HCT116 (cell line): ENCODE results near the gene ANKRD10. TPM values are rescaled to one million over a fixed set of nuclear protein-coding genes. Genes with fewer than 3 reads are reported as not detected.

ENCODE experiments used
- ATAC-seq: fragments of 200-7000 bp; cut with Tn5 transposase; 2 replicates; pipeline ENCODE4 v1.9.1; 2020; ENCODE audit warnings: mild to moderate bottlenecking, moderate library complexity
- BruUV-seq: library from RNA; stranded (reverse); fragments of 400-500 nt; replicated peaks from 2 replicates; lab custom pipeline; 2021; lab: Mats Ljungman, UMichigan
- CTCF ChIA-PET: fragments of 300-600 bp; sonication (Branson Sonifier 250); formaldehyde crosslinking; loops from one replicate; lab custom pipeline; 2021; ENCODE audit warnings: antibody characterized with exemption; lab: Charles Lee
- POLR2A ChIA-PET: fragments of 300-600, 350-600 bp; sonication (Branson Sonifier 250); formaldehyde crosslinking; loops from one replicate; lab custom pipeline; 2021; ENCODE audit warnings: antibody characterized with exemption; lab: Charles Lee
- RAD21 ChIA-PET, 2 experiments: fragments of 300-600 bp; sonication (Branson Sonifier 250); formaldehyde crosslinking; loops; one replicate each; lab custom pipeline; 2023; ENCODE audit warnings: low total read pairs in 2 of 2; ENCODE audit not compliant: uncharacterized antibody in 2 of 2, unreplicated experiment in 2 of 2, low non-redundant PET in 1 of 2; lab: Charles Lee
- DNase-seq: peaks from one replicate; pipeline ENCODE4 v3.0.0-alpha.2; 2010; ENCODE audit warnings: low read depth, low spot score
- H2AFZ ChIP-seq: fragments of 200-600 bp; shearing (Covaris generic), sonication (generic); 2 replicates; pipeline ENCODE4 v1.6.1; 2017; ENCODE audit warnings: low read depth, mixed run types, mixed read lengths, antibody characterized with exemption, low read length; ENCODE audit not compliant: poor library complexity, severe bottlenecking
- H3K27ac ChIP-seq: 2 replicates; pipeline ENCODE4 v1.5.1; 2012; ENCODE audit warnings: low read depth, low read length
- H3K27me3 ChIP-seq: fragments of 200-600 bp; sonication (generic); 2 replicates; pipeline ENCODE4 v1.6.1; 2016; ENCODE audit warnings: mixed run types, low read length, mixed read lengths; ENCODE audit not compliant: insufficient read depth
- H3K36me3 ChIP-seq, 2 experiments: fragments of 200-500 bp in 1 of 2; fragments of 200-600 bp in 1 of 2; sonication (Bioruptor generic) in 1 of 2; sonication (generic) in 1 of 2; 2 replicates each; pipeline versions ENCODE4 v1.5.1 to v1.6.1; 2014 to 2016; ENCODE audit warnings: low read length in 2 of 2, inconsistent platforms in 1 of 2, mixed read lengths in 1 of 2, mixed run types in 1 of 2; ENCODE audit not compliant: insufficient read depth in 2 of 2, control insufficient read depth in 1 of 2
- H3K4me1 ChIP-seq, 2 experiments: fragments of 200-600 bp in 1 of 2; sonication (generic) in 1 of 2; 2 replicates each; pipeline versions ENCODE4 v1.5.1 to v1.6.1; 2012 to 2017; ENCODE audit warnings: low read length in 2 of 2, inconsistent platforms in 1 of 2, mild to moderate bottlenecking in 1 of 2, mixed read lengths in 1 of 2, mixed run types in 1 of 2, moderate library complexity in 1 of 2; ENCODE audit not compliant: insufficient read depth in 2 of 2, control insufficient read depth in 1 of 2
- H3K4me2 ChIP-seq: fragments of 200-600 bp; sonication (generic); 2 replicates; pipeline ENCODE4 v1.6.1; 2017; ENCODE audit warnings: mixed run types, low read length, mixed read lengths
- H3K4me3 ChIP-seq, 2 experiments: fragments of 200-600 bp in 1 of 2; sonication (generic) in 1 of 2; replicated peaks in 1 of 2; 2 replicates each; pipeline ENCODE4 v1.5.1; 2011 to 2016; ENCODE audit warnings: low read length in 2 of 2, control low read depth in 1 of 2, low read depth in 1 of 2, mild to moderate bottlenecking in 1 of 2, mixed read lengths in 1 of 2, mixed run types in 1 of 2
- H3K79me2 ChIP-seq: fragments of 200-600 bp; sonication (generic); 2 replicates; pipeline ENCODE4 v1.6.1; 2017; ENCODE audit warnings: mild to moderate bottlenecking, mixed run types, low read length, moderate library complexity, mixed read lengths; ENCODE audit not compliant: insufficient read depth
- H3K9ac ChIP-seq: fragments of 200-600 bp; sonication (generic); 2 replicates; pipeline ENCODE4 v1.6.1; 2016; ENCODE audit warnings: low read length, mixed read lengths
- H3K9me2 ChIP-seq: fragments of 200-600 bp; sonication (generic), shearing (Covaris generic); 2 replicates; pipeline ENCODE4 v1.6.1; 2017; ENCODE audit warnings: mixed run types, mild to moderate bottlenecking, moderate library complexity; ENCODE audit not compliant: insufficient read depth
- H3K9me3 ChIP-seq, 2 experiments: fragments of 200-500 bp in 1 of 2; fragments of 200-600 bp in 1 of 2; sonication (Bioruptor generic) in 1 of 2; sonication (generic) in 1 of 2; 2 replicates each; pipeline ENCODE4 v1.6.1; 2014 to 2017; ENCODE audit warnings: low read length in 2 of 2, mixed read lengths in 2 of 2, inconsistent platforms in 1 of 2, low read depth in 1 of 2, mild to moderate bottlenecking in 1 of 2, mixed run types in 1 of 2, moderate library complexity in 1 of 2; ENCODE audit not compliant: control insufficient read depth in 1 of 2, insufficient read depth in 1 of 2
- H4K20me1 ChIP-seq: fragments of 200-600 bp; sonication (generic), shearing (Covaris generic); 2 replicates; pipeline ENCODE4 v1.6.1; 2017; ENCODE audit warnings: mixed run types, mild to moderate bottlenecking, moderate library complexity; ENCODE audit not compliant: insufficient read depth
- EGR1 ChIP-seq: IDR thresholded peaks from 2 replicates; pipeline ENCODE4 v1.6.1; 2012; ENCODE audit warnings: low read depth
- EZH2phosphoT487 ChIP-seq: fragments of 200-600 bp; IDR thresholded peaks from 2 replicates; pipeline ENCODE4 v1.6.1; 2018; ENCODE audit warnings: antibody characterized with exemption, borderline replicate concordance
- FOSL1 ChIP-seq: IDR thresholded peaks from 2 replicates; pipeline ENCODE4 v1.6.1; 2012; ENCODE audit warnings: low read depth
- POLR2AphosphoS5 ChIP-seq: IDR thresholded peaks from 2 replicates; pipeline ENCODE4 v1.6.1; 2011; ENCODE audit warnings: mild to moderate bottlenecking, low read depth, low read length, moderate library complexity
- SIN3A ChIP-seq: IDR thresholded peaks from 2 replicates; pipeline ENCODE4 v1.6.1; 2012; ENCODE audit warnings: low read depth
- YY1 ChIP-seq: IDR thresholded peaks from 2 replicates; pipeline ENCODE4 v1.6.1; 2011; ENCODE audit warnings: low read length, low read depth, moderate library complexity, mild to moderate bottlenecking; ENCODE audit not compliant: insufficient replicate concordance; ENCODE audit errors: extremely low read depth
- ZFX ChIP-seq: fragments of 450-650 bp; IDR thresholded peaks from 2 replicates; pipeline ENCODE4 v1.6.1; 2017
- intact Hi-C: fragments of 100-400 bp; cut with micrococcal nuclease; formaldehyde crosslinking; loops from 2 replicates; pipeline ENCODE4 v1.10.0; 2022
- total RNA-seq: library from RNA; stranded (reverse); gene quantifications from one replicate; pipeline ENCODE4 v1.2.1, GENCODE V29; 2021; ENCODE audit not compliant: unreplicated experiment

The ANKRD10 gene
- total RNA-seq, 1 experiment from 2014 or later, result 173 TPM

DNA sequence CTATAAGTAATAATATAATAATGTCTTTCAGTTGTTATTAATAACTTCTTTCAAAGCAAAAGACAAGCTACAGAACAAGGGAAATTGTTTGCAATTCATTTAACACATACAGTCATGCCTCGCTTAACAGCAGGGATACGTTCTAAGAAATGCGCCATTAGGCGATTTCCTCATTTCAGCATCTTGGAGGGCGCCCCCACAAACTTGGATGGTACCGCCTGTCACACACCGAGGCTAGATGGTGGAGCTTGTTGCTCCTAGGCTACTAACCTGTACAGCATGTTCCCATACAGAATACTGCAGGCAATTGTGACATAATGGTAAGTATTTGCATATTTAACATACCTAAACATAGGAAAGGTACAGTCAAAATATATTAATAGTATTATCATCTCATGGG is 8.2 kb upstream of the ANKRD10 start:
- TF ChIP-seq ZFX (no peak), EZH2phosphoT487 (no peak), EGR1 (no peak)
- no peak overlapping the region for H2AFZ ChIP-seq
- no peak overlapping the region for H3K4me3 ChIP-seq
- H3K36me3 ChIP-seq, result no peaks in the 10 kb centered on the region
- H3K4me2 ChIP-seq, result no peak overlapping the region
- no peaks in the 10 kb centered on the region for H3K79me2 ChIP-seq
- H3K27me3 ChIP-seq, result no peaks in the 10 kb centered on the region
- H3K9ac ChIP-seq, result no peak overlapping the region
- BruUV-seq, result no TSS peak
- H4K20me1 ChIP-seq, result no peaks in the 10 kb centered on the region
- intact Hi-C loops, result no loop called here
- DNase-seq (no peak), ATAC-seq (no peak)
- CTCF ChIA-PET, result interaction anchor here (1.2 kb wide), 1 partner anchor 330 kb away, joined by 8 read pairs; no protein-coding TSS in a partner anchor
- peaks cover 0 to 6% of the 10 kb centered on the region in 2 experiments; a peak in 1 of 4 replicates for H3K4me1 ChIP-seq
- H3K9me3 ChIP-seq, result no peaks in the 10 kb centered on the region
- POLR2A ChIA-PET, result no interaction called here
- RAD21 ChIA-PET, result no interaction called here
- H3K9me2 ChIP-seq, result no peaks in the 10 kb centered on the region
- H3K27ac ChIP-seq, result no peak overlapping the region

DNA sequence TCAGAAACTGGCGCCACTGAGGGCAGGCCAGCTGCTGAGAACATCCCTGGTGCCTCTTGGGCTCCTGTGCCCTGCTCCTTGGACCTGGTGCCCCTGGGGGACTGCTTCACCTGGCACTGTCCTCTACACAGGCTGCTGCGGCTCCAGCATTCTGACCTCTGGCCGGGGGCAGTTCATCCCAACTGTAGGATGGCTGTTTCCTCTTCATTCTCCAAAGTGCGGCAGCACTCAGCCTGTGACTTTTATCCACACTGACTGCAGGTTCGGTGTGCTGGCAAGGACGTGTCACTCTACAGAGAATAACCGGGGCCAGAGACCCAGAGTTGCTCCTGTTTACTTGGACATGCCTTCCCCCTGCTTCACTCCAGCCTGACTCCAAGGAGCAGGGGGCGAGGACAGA is 7.6 kb upstream of the ANKRD10 start:
- Histone ChIP-seq H3K27me3 (no peaks in the 10 kb centered on the region), H2AFZ (no peak overlapping the region), H4K20me1 (no peaks in the 10 kb centered on the region)
- TF ChIP-seq SIN3A, result no peak
- TF ChIP-seq FOSL1, result no peak
- no peak for TF ChIP-seq YY1
- no peak for TF ChIP-seq POLR2AphosphoS5
- TF ChIP-seq EGR1, result no peak
- TF ChIP-seq EZH2phosphoT487, result no peak
- TF ChIP-seq, all 23 proteins: peak for 0
- ChIA-PET POLR2A (no interaction called here), CTCF (interaction anchor here (1.2 kb wide), 1 partner anchor 329 kb away, joined by 8 read pairs; no protein-coding TSS in a partner anchor), RAD21 (no interaction called here)
- Histone ChIP-seq H3K9me2 (no peaks in the 10 kb centered on the region), H3K79me2 (no peaks in the 10 kb centered on the region), H3K4me2 (no peak overlapping the region), H3K9me3 (no peaks in the 10 kb centered on the region), H3K36me3 (no peaks in the 10 kb centered on the region), H3K9ac (no peak overlapping the region), H3K4me3 (no peak overlapping the region), H3K4me1 (peaks cover 0 to 6% of the 10 kb centered on the region in 2 experiments; a peak in 1 of 4 replicates), H3K27ac (no peak overlapping the region)
- no peak for DNase-seq
- BruUV-seq, result no TSS peak
- intact Hi-C loops, result no loop called here
- ATAC-seq, result no peak
